Body of pancreas (tissue), 4 donors: ENCODE data around the gene IL3. TPM values are rescaled to one million over a fixed set of nuclear protein-coding genes. Genes with fewer than 3 reads are reported as not detected.

Experiments used
- ATAC-seq: fragments of 150-250 bp; one replicate; pipeline ENCODE4 v1.9.1; 2016
- DNase-seq, 4 donors: peaks; one replicate each; pipeline ENCODE4 v3.0.0-alpha.2; 2019
- H3K27ac ChIP-seq, 4 donors: fragments of 200-600 bp; sonication (generic); 1 replicate in 3 of 4; 2 replicates in 1 of 4; pipeline versions ENCODE4 v1.5.1 to v1.6.1; 2016 to 2019; ENCODE audit warnings: mild to moderate bottlenecking in 1 of 4, mixed read lengths in 1 of 4, moderate library complexity in 1 of 4
- H3K27me3 ChIP-seq, 2 donors: fragments of 200-600 bp; sonication (generic); one replicate each; pipeline ENCODE4 v1.6.0; 2016; ENCODE audit warnings: mild to moderate bottlenecking in 1 of 2
- H3K36me3 ChIP-seq, 2 donors: fragments of 200-600 bp; sonication (generic); replicated peaks in 1 of 2; 2 replicates each; pipeline ENCODE4 v1.5.1; 2016; ENCODE audit warnings: low read depth in 2 of 2; ENCODE audit not compliant: insufficient read depth in 1 of 2
- H3K4me1 ChIP-seq: fragments of 200-600 bp; sonication (generic); one replicate; pipeline ENCODE4 v1.6.0; 2016
- H3K4me3 ChIP-seq, 2 donors: fragments of 200-600 bp; sonication (generic); 1 replicate in 1 of 2; 2 replicates in 1 of 2; pipeline ENCODE4 v1.5.1; 2016 to 2019
- H3K9me3 ChIP-seq, 3 donors: fragments of 200-600 bp; sonication (generic); 1 replicate in 2 of 3; 2 replicates in 1 of 3; pipeline ENCODE4 v1.5.1; 2016
- CTCF ChIP-seq, 7 experiments: fragments of 450-650 bp in 4 of 7; fragments of 200-600 bp in 3 of 7; sonication (generic) in 3 of 7; IDR thresholded peaks; one replicate each; pipeline ENCODE4 v1.5.1; 2016 to 2019; ENCODE audit warnings: antibody characterized with exemption in 7 of 7
- POLR2A ChIP-seq, 3 donors: fragments of 450-650 bp; IDR thresholded peaks; one replicate each; pipeline ENCODE4 v1.6.1; 2016; ENCODE audit warnings: antibody characterized with exemption in 3 of 3, mild to moderate bottlenecking in 2 of 3
- WGBS, 2 donors: methylation state at CpG; one replicate each; pipeline ENCODE4 v1.1.5; 2017; 5-methylcytosine and 5-hydroxymethylcytosine counted together
- intact Hi-C: fragments of 100-400 bp; cut with DNase I; formaldehyde crosslinking; loops from one replicate; pipeline ENCODE4 v1.15.1; 2023
- total RNA-seq, 2 donors: library from RNA; depleted of rRNA; stranded (reverse); fragments of >200 nt; gene quantifications; one replicate each; pipeline ENCODE4 v1.1.0, GENCODE V29; 2016

Gene IL3
- total RNA-seq, 2 donors from 2014 or later: not detected

DNA sequence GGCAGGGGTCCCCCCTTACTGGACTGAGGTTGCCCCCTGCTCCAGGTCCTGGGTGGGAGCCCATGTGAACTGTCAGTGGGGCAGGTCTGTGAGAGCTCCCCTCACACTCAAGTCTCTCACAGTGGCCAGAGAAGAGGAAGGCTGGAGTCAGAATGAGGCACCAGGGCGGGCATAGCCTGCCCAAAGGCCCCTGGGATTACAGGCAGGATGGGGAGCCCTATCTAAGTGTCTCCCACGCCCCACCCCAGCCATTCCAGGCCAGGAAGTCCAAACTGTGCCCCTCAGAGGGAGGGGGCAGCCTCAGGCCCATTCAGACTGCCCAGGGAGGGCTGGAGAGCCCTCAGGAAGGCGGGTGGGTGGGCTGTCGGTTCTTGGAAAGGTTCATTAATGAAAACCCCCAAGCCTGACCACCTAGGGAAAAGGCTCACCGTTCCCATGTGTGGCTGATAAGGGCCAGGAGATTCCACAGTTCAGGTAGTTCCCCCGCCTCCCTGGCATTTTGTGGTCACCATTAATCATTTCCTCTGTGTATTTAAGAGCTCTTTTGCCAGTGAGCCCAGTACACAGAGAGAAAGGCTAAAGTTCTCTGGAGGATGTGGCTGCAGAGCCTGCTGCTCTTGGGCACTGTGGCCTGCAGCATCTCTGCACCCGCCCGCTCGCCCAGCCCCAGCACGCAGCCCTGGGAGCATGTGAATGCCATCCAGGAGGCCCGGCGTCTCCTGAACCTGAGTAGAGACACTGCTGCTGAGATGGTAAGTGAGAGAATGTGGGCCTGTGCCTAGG lies 13.0 kb downstream of the IL3 start, which contains the start of gene CSF2:
TSS of gene CSF2 (plus strand) at position 559 of the 783 bp plus-strand sequence. CDS start at position 594, 35 bp downstream.
- intact Hi-C loops: no loop called here
- DNase-seq (peak in 1 of 4 donors; percentile 17), ATAC-seq (peak; percentile 41)
- no peaks in the 10 kb centered on the region for H3K36me3 ChIP-seq
- peaks cover 8% of the 10 kb centered on the region for H3K4me1 ChIP-seq
- WGBS, 2 donors: 67 to 71% methylated on average over 5 to 12 of the region's 12 CpGs
- H3K4me3 ChIP-seq: no peak within 1 kb of the TSS
- no peaks in the 10 kb centered on the region for H3K27me3 ChIP-seq
- TF ChIP-seq POLR2A (IDR thresholded peaks at IDR 0.05) (no peak), CTCF (IDR thresholded peaks at IDR 0.05) (no peak)
- H3K27ac ChIP-seq: no peak within 1 kb of the TSS
- no peaks in the 10 kb centered on the region for H3K9me3 ChIP-seq

DNA sequence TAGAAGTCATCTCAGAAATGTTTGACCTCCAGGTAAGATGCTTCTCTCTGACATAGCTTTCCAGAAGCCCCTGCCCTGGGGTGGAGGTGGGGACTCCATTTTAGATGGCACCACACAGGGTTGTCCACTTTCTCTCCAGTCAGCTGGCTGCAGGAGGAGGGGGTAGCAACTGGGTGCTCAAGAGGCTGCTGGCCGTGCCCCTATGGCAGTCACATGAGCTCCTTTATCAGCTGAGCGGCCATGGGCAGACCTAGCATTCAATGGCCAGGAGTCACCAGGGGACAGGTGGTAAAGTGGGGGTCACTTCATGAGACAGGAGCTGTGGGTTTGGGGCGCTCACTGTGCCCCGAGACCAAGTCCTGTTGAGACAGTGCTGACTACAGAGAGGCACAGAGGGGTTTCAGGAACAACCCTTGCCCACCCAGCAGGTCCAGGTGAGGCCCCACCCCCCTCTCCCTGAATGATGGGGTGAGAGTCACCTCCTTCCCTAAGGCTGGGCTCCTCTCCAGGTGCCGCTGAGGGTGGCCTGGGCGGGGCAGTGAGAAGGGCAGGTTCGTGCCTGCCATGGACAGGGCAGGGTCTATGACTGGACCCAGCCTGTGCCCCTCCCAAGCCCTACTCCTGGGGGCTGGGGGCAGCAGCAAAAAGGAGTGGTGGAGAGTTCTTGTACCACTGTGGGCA lies 13.8 kb downstream of the IL3 start:
- intact Hi-C loops: no loop called here
- no peaks in the 10 kb centered on the region for H3K9me3 ChIP-seq
- ATAC-seq (no peak), DNase-seq (no peak)
- no peaks in the 10 kb centered on the region for H3K36me3 ChIP-seq
- H3K27ac ChIP-seq: no peak overlapping the region
- H3K27me3 ChIP-seq: no peaks in the 10 kb centered on the region
- H3K4me3 ChIP-seq: no peak overlapping the region
- no peak for TF ChIP-seq POLR2A (IDR thresholded peaks at IDR 0.05)
- no peak for TF ChIP-seq CTCF (IDR thresholded peaks at IDR 0.05)
- WGBS, 2 donors: 79 to 88% methylated on average over 5 to 6 of the region's 7 CpGs
- peaks cover 8% of the 10 kb centered on the region for H3K4me1 ChIP-seq

GRCh38 chr5:132074772-132075718 lies 14.6 kb downstream of the IL3 start:
- 71 to 80% methylated on average over 6 to 16 of the region's 16 CpGs for WGBS, 2 donors
- ATAC-seq (no peak), DNase-seq (no peak)
- H3K4me1 ChIP-seq: peaks cover 8% of the 10 kb centered on the region
- no peaks in the 10 kb centered on the region for H3K9me3 ChIP-seq
- H3K27ac ChIP-seq: no peak overlapping the region
- no peaks in the 10 kb centered on the region for H3K27me3 ChIP-seq
- TF ChIP-seq POLR2A (IDR thresholded peaks at IDR 0.05) (no peak), CTCF (IDR thresholded peaks at IDR 0.05) (no peak)
- H3K36me3 ChIP-seq: no peaks in the 10 kb centered on the region
- H3K4me3 ChIP-seq: no peak overlapping the region
- intact Hi-C loops: no loop called here

DNA sequence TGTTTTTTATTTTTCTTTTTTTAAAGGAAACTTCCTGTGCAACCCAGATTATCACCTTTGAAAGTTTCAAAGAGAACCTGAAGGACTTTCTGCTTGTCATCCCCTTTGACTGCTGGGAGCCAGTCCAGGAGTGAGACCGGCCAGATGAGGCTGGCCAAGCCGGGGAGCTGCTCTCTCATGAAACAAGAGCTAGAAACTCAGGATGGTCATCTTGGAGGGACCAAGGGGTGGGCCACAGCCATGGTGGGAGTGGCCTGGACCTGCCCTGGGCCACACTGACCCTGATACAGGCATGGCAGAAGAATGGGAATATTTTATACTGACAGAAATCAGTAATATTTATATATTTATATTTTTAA lies 15.2 kb downstream of the IL3 start:
- H3K4me1 ChIP-seq: peaks cover 8% of the 10 kb centered on the region
- WGBS, 2 donors: 65 to 94% methylated on average over 2 of the region's 2 CpGs
- H3K27me3 ChIP-seq: no peaks in the 10 kb centered on the region
- ATAC-seq (no peak), DNase-seq (no peak)
- no peak overlapping the region for H3K4me3 ChIP-seq
- TF ChIP-seq CTCF (IDR thresholded peaks at IDR 0.05): no peak
- no peaks in the 10 kb centered on the region for H3K36me3 ChIP-seq
- H3K9me3 ChIP-seq: no peaks in the 10 kb centered on the region
- intact Hi-C loops: no loop called here
- no peak overlapping the region for H3K27ac ChIP-seq
